Tongue (tissue), 2 donors: ENCODE measurements around the gene SMIM9. TPM values are rescaled to one million over a fixed set of nuclear protein-coding genes. Genes with fewer than 3 reads are reported as not detected.

Source experiments
- DNase-seq: peaks from one replicate; pipeline ENCODE4 v3.0.0-alpha.2; 2015
- total RNA-seq: library from RNA; depleted of rRNA; stranded (reverse); fragments of >200 nt; gene quantifications from one replicate; pipeline ENCODE4 v1.2.3, GENCODE V29; 2014

The SMIM9 gene
- total RNA-seq, 1 donor from 2014 or later = not detected

DNA sequence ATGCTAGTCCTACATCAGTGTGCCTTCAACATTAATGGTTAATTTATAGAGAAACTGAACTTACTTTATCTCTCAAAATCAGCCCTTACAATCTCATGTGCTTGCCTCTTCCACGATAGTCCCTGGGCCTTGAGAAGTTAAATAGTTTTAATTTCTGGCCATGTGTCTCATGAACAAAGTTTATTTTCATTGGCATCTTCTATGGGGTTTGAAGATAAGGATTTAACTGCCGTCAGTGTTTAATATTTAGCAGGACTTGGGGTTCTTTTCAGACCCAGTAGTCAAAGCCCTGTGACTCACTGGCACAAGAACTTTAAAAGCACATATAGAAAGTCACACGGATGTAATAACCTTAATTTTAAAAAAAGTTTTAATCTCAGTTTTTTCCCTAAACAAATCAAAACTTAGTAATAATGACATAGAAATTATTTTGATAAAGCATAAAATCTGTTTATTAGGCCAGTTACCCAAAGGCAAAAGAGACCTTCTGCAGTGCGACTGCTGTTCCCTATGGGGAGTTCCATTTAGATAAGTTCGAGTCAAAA is 19.1 kb downstream of the SMIM9 start:
- no peak for DNase-seq

DNA sequence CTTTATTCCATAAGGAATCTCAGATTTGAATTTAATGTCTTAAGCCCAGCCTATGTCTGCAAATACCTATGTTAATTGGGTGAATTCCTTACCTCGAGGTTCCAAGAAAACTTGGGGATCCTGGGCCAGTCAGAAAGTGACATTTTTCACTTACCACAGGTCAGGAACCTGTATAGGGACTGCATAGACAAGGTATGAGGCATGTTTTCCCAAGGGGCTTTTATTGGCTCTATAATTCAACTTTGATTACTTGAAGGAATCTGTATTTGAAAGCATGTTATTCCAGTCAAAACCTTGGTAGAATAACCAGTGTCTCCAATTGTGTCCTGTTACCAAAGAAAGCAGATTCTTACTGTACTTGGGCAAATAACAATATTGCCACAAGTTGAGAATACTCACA is 20.7 kb downstream of the SMIM9 start:
- DNase-seq = no peak

DNA sequence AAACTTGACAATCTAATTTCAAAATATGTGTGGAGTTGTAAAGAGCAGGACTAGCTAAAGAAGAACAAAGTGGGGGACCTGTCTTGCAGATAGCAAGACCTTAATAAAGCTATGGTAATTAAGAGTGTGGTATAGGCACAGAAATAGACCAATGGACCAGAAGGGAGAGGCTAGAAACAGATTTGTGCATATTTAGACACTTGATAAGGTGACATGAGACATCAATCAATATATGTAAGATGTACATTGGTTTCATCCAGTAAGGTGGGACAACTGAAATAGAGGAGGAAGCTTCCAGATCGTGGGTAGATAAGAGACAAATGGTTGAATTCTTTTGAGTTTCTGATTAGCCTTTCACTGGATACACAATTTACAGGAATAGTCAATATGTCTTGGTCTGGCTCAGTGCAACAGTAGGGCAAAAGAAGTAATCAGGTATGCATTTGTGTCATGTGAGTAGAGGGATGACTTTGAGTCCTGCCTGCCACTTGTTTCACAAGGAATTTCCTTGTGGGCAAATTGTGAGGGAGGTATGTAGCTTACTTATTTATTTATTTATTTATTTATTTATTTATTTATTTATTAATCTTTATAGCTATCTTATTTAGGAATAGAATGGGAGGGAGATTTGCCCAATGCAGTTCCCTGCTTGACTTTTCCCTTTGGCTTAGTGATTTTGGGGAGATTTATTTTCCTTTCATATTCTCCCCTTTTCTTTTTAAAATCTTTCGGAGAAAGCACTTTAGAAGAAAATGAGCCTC is 21.9 kb downstream of the SMIM9 start:
- no peak for DNase-seq

DNA sequence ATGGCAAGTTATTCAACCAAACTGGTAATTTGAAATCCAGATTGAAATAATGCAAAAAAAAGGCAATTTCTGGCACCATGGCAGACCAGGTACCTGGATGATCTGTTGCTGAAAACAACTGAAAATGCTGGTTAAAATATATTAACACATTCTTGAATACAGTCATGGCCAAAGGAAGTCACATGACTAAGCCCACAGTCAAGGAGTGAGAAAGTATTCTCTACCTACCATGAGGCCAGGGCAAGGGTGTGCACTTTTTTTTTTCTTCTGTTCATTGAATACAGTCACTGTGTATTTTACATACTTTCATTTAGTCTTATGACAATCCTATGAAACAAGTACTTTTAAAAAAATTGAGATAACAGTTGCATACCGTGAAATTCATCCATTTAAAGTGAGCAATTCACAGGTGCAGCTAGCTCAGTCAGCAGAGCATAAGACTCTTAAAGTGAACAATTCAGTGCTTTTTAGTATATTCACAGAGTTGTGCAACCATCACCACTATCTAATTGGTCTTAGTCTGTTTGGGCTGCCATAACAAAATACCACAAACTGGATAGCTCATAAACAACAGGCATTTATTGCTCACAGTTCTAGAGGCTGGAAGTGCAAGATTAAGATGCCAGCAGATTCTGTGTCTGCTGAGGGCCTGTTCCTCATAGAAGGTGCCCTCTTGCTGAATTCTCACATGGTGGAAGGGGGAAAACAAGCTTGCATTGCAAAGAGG is 24.4 kb downstream of the SMIM9 start:
- no peak for DNase-seq

DNA sequence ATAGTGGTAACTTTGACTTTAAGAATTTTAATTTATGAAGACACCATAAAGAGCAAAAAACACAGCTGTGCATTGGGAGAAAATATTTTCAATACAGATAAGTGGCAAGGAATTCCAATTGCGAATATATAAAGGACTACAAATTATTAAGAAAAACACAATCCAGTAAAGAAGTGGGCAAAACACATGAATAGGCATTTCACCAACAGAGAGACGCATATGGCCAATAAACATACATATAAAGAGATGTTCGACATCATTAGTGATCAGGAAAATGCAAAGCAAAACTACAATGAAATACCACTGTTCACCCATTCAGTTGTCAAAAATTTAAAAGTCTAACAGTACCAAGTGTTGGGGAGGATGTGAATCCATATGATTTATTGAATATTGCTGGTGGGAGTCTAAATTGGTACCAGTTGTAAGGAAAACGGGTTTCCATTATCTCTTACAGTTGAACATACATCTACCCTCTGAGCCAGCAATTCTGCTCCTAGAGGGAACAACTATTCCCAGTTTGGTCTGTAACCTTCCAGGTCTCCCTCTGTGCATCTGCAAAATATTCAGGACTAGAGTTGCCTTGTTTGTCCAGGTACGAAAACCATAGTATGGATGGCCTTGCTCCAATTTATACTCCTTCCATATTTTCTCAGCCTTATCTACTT is 27.5 kb downstream of the SMIM9 start:
- DNase-seq = no peak

DNA sequence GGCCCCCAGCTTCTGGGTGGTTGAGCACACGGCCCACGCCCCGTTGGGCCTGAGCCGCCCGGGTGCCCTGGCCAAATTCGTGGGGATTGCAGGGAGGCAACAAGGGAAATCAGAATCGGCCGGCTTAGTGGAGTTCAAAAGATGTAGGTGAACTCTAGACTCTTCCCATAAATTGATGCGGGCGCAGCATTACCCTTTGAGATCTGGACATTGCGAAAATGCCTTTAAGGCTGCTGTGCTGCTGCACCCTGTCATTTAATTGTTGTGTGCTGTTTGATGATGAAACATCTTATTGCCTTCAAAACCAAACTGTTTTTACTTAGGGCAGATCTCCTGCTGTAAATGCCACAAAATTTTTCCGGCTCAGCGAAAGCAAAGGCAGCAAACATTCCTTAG is 28.8 kb downstream of the SMIM9 start:
- no peak for DNase-seq

GRCh38 chrX:154804957-154805695 is 29.3 kb downstream of the SMIM9 start, which contains the start of gene MPP1:
Gene MPP1, minus strand, starts transcription at chrX:154805485. Its CDS starts 112 bp downstream, at chrX:154805373.
- DNase-seq = peak; percentile 78

- no peak for DNase-seq
Observed at GRCh38 chrX:154804261-154804956, 30.1 kb downstream of the SMIM9 start.

- no peak for DNase-seq
Observed at GRCh38 chrX:154802947-154803346, 31.5 kb downstream of the SMIM9 start.

- no peak for DNase-seq
Observed at GRCh38 chrX:154800478-154801210, 33.8 kb downstream of the SMIM9 start.

- peak; percentile 53 for DNase-seq
Observed at GRCh38 chrX:154799556-154800348, 34.7 kb downstream of the SMIM9 start.

- no peak for DNase-seq
Observed at GRCh38 chrX:154797006-154797405, 37.5 kb downstream of the SMIM9 start.

- DNase-seq = no peak
Observed at GRCh38 chrX:154795016-154795415, 39.4 kb downstream of the SMIM9 start.

DNA sequence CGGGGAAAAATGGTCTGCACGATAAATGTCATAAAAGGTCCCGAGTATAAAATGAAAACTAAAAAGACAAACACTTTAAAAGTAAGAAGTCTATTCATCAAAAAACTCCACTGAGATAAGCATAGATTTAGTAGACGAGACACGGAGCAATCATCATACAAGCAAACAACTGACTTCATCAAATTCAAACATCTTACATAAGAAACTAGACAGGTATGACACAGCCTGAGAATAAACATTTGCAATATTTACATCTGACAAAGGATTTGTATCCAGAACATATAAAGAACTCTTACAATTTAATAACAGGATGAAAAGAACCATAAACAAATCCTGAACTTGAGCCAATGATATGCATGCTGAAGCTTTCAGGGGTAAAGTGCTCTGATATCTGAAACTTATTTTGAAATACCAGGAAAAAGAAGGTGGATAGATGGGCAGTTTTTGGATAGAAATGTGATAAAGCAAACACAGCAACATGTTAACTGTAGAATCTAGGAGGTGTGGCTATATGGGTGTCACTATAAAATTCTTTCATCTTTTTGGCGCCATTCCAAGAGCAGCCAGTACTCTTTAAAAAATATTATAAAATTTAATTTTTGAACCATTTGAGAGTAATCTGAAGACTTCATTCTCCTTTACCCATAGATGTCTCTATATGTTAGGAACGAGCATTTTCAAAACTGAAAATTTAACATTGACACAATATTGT is 41.2 kb downstream of the SMIM9 start:
- DNase-seq = no peak

DNA sequence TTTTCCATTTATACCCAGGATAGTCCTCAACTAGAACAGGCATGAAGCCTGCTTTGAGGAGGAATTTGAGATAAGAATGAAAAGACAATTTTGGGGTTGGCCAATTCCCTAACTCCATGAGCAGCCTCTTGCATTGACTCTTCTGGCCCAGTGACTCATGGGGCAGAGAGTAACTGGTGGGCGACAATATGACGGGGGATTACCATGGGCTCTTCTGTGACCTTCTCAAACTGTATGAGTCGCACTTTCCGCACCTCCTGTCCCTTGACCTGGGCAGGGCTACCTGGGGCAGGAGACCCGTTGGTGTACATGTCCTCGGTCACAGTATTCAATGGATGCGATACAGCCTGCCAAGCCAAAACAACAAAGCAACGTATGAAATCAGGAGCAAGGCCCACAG is 42.5 kb downstream of the SMIM9 start:
- DNase-seq = no peak

- DNase-seq = no peak
Observed at GRCh38 chrX:154791467-154791866, 43.0 kb downstream of the SMIM9 start.

DNA sequence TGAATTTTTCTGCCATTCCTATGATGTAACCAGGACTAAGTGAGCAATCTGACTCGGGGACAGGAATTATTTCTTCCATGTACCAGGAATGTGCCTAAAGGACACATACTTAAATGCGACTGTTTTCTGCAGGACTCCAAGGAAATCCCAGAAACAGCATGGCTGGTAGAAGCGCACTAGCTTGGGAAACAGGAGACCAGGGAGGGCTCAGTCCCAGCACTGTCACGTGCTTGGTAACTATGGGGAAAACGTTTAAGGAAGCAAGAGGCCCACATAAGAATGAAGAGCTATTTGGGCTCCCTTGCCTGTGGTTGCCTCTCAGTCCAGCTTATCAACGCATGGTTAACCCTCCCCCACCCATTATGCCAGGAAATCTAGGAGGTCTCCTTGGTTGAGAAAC is 48.7 kb downstream of the SMIM9 start:
- DNase-seq = no peak

GRCh38 chrX:154784149-154784995 is 50.1 kb downstream of the SMIM9 start:
- DNase-seq = no peak
